Fibroblast of lung (primary cell): ENCODE measurements around the gene SIRT5. TPM values are rescaled to one million over a fixed set of nuclear protein-coding genes. Genes with fewer than 3 reads are reported as not detected.

Experiments used
- DNase-seq, 2 donors: peaks; one replicate each; pipeline versions ENCODE4 v3.0.0 to v3.0.0-alpha.2; 2010; ENCODE audit warnings: low read depth in 2 of 2
- H2AFZ ChIP-seq: 2 replicates; pipeline ENCODE4 v1.5.1; 2012; ENCODE audit warnings: low read length, control low read depth, inconsistent platforms
- H3K27ac ChIP-seq: 2 replicates; pipeline ENCODE4 v1.5.1; 2011; ENCODE audit warnings: low read length, control low read depth; ENCODE audit not compliant: insufficient read depth
- H3K27me3 ChIP-seq: 2 replicates; pipeline ENCODE4 v1.5.1; 2011; ENCODE audit warnings: mild to moderate bottlenecking, low read length; ENCODE audit not compliant: control insufficient read depth, insufficient read depth
- H3K36me3 ChIP-seq: 2 replicates; pipeline ENCODE4 v1.5.1; 2011; ENCODE audit warnings: low read length; ENCODE audit not compliant: control insufficient read depth, insufficient read depth
- H3K4me1 ChIP-seq: 2 replicates; pipeline ENCODE4 v1.5.1; 2011; ENCODE audit warnings: low read length; ENCODE audit not compliant: control insufficient read depth, insufficient read depth; ENCODE audit errors: extremely low read depth
- H3K4me2 ChIP-seq: 2 replicates; pipeline ENCODE4 v1.5.1; 2011; ENCODE audit warnings: low read length, control low read depth; ENCODE audit not compliant: insufficient read depth; ENCODE audit errors: extremely low read depth
- H3K4me3 ChIP-seq, 4 experiments: fragments of 200-600 bp in 1 of 4; sonication (generic) in 1 of 4; replicated peaks in 1 of 4; 2 replicates each; pipeline ENCODE4 v1.5.1; 2011 to 2016; ENCODE audit warnings: low read length in 4 of 4, low read depth in 3 of 4, mild to moderate bottlenecking in 3 of 4, control low read depth in 2 of 4, inconsistent platforms in 1 of 4, mixed read lengths in 1 of 4; ENCODE audit not compliant: insufficient read depth in 1 of 4; ENCODE audit errors: control extremely low read depth in 1 of 4
- H3K79me2 ChIP-seq: 2 replicates; pipeline ENCODE4 v1.5.1; 2012; ENCODE audit warnings: mild to moderate bottlenecking, low read length, inconsistent platforms; ENCODE audit not compliant: control insufficient read depth, insufficient read depth
- H3K9ac ChIP-seq: 2 replicates; pipeline ENCODE4 v1.5.1; 2011; ENCODE audit warnings: mild to moderate bottlenecking, low read length, control low read depth; ENCODE audit not compliant: insufficient read depth
- H3K9me3 ChIP-seq: 2 replicates; pipeline ENCODE4 v1.5.1; 2012; ENCODE audit warnings: low read depth, low read length; ENCODE audit not compliant: control insufficient read depth, insufficient read depth
- H4K20me1 ChIP-seq: 2 replicates; pipeline ENCODE4 v1.5.1; 2011; ENCODE audit warnings: low read length; ENCODE audit not compliant: control insufficient read depth, insufficient read depth; ENCODE audit errors: extremely low read depth
- EZH2 ChIP-seq: IDR thresholded peaks from 2 replicates; pipeline ENCODE4 v1.5.1; 2012; ENCODE audit warnings: low read length, control low read depth, mild to moderate bottlenecking; ENCODE audit errors: missing control alignments
- polyA plus RNA-seq, 2 donors: library from polyadenylated mRNA; depleted of rRNA in 1 of 2; stranded (reverse) in 1 of 2; unstranded in 1 of 2; fragments of >200 nt; gene quantifications; 2 replicates each; pipeline ENCODE4 v1.2.1, GENCODE V29; 2011 to 2012; ENCODE audit warnings: missing spikeins in 1 of 2
- total RNA-seq: library from RNA; depleted of rRNA; stranded (reverse); fragments of >200 nt; gene quantifications from 2 replicates; pipeline ENCODE4 v1.2.1, GENCODE V29; 2014
- TF ChIP-seq, protein P1 (sequence below), 2 donors: IDR thresholded peaks in 1 of 2; conservative IDR thresholded peaks in 1 of 2; 1 replicate in 1 of 2; 2 replicates in 1 of 2; pipeline ENCODE4 v1.5.1; 2011 to 2012; ENCODE audit warnings: low read length in 2 of 2, control low read depth in 1 of 2, inconsistent platforms in 1 of 2, low read depth in 1 of 2, mild to moderate bottlenecking in 1 of 2

Gene SIRT5
- total and polyA plus RNA-seq, 2 donors (not counting 1 experiment from before 2014, with no cell fraction given), result 4.4 to 13.5 TPM

DNA sequence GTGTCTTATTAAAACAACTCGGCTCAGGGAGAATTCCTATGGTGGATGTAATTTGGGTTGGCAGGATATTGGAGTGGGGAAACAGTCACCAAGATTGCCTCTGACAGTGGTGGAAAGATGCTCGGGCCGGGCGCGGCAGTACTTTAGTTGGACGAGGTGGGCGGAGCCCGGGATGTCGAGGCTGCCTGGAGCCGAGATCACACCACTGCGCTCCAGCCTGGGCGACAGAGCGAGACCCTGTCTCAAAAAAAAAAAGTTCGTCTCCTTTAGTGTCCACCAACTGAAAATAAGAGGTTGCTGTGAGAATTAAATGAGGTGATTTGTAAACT, 41.4 kb downstream of the SIRT5 start:
- Histone ChIP-seq H3K9ac (peak overlapping the region; percentile 85), H3K36me3 (no peaks in the 10 kb centered on the region), H3K4me2 (peak overlapping the region; percentile 96), H2AFZ (peak overlapping the region; percentile 55), H3K4me3 (peak overlapping the region; percentile 80 to 98 (median 96)), H3K4me1 (peaks cover 2% of the 10 kb centered on the region), H3K79me2 (peaks cover 24% of the 10 kb centered on the region), H3K27ac (peak overlapping the region; percentile 89), H3K9me3 (no peaks in the 10 kb centered on the region), H4K20me1 (no peaks in the 10 kb centered on the region), H3K27me3 (no peaks in the 10 kb centered on the region)
- TF ChIP-seq, protein P1, sequence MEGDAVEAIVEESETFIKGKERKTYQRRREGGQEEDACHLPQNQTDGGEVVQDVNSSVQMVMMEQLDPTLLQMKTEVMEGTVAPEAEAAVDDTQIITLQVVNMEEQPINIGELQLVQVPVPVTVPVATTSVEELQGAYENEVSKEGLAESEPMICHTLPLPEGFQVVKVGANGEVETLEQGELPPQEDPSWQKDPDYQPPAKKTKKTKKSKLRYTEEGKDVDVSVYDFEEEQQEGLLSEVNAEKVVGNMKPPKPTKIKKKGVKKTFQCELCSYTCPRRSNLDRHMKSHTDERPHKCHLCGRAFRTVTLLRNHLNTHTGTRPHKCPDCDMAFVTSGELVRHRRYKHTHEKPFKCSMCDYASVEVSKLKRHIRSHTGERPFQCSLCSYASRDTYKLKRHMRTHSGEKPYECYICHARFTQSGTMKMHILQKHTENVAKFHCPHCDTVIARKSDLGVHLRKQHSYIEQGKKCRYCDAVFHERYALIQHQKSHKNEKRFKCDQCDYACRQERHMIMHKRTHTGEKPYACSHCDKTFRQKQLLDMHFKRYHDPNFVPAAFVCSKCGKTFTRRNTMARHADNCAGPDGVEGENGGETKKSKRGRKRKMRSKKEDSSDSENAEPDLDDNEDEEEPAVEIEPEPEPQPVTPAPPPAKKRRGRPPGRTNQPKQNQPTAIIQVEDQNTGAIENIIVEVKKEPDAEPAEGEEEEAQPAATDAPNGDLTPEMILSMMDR (conservative IDR thresholded peaks at IDR 0.05 in 1 of 2, IDR thresholded peaks at IDR 0.05 in 1 of 2; ENCODE audit: low read depth in 1 of 2, low read length in 2 of 2), result no peak
- TF ChIP-seq EZH2, result no peak
- peak; percentile 44 to 45 for DNase-seq

DNA sequence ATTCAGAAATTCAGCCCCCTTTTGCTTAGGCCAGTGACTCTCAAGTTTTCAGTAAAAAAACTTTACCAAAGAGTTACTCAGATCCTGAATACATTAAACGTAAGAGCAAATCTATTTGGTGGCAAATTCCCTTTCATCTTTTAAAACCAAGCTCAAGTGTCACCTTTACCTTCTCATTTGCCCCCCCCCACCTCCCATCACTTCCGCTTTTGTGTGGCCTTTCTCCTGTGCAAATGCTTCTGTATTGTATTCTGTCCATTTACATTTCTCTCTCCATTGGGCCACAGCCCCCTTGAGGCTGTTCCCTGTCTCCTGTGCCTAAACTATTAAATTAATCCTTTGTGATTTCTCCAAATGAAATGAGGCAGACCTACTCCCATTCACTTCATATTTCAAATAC, 42.7 kb downstream of the SIRT5 start:
- no peaks in the 10 kb centered on the region for H3K9me3 ChIP-seq
- H3K27ac ChIP-seq, result no peak overlapping the region
- no peak overlapping the region for H3K9ac ChIP-seq
- H3K27me3 ChIP-seq, result no peaks in the 10 kb centered on the region
- H3K4me1 ChIP-seq, result peaks cover 2% of the 10 kb centered on the region
- TF ChIP-seq, protein P1 (conservative IDR thresholded peaks at IDR 0.05 in 1 of 2, IDR thresholded peaks at IDR 0.05 in 1 of 2; ENCODE audit: low read depth in 1 of 2, low read length in 2 of 2), result no peak
- TF ChIP-seq EZH2, result no peak
- peaks cover 2% of the 10 kb centered on the region for H3K36me3 ChIP-seq
- no peak for DNase-seq
- H4K20me1 ChIP-seq, result no peaks in the 10 kb centered on the region
- H3K4me2 ChIP-seq, result peak overlapping the region; percentile 96
- no peak overlapping the region for H2AFZ ChIP-seq
- peaks cover 24% of the 10 kb centered on the region for H3K79me2 ChIP-seq
- peak overlapping the region in 1 of 4 experiments; percentile 80 for H3K4me3 ChIP-seq

DNA sequence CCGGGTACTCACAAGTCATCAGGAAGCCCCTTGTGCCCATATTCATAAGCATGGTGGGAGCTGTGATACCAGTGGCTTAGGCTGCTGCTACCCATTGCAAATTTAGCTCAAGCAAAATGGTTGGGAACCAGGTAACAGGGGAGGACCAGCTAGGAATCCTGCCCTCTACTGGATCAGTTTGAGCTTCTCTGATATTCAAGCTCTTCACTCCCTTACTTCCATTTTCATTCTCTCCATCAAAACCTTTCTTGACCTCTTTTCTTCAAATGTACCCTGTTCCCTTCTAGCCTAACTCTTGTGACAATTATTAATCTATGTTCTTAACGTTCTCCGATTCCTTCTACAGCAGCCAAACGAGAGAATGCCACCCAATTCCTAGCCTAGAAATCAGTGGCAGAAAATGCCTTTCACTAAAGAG, 50.5 kb downstream of the SIRT5 start:
- Histone ChIP-seq H3K27me3 (no peaks in the 10 kb centered on the region), H3K27ac (no peak overlapping the region), H3K9me3 (no peaks in the 10 kb centered on the region), H3K4me1 (no peaks in the 10 kb centered on the region), H3K9ac (no peak overlapping the region), H4K20me1 (no peaks in the 10 kb centered on the region), H3K79me2 (no peaks in the 10 kb centered on the region), H3K4me3 (no peak overlapping the region), H2AFZ (no peak overlapping the region), H3K4me2 (no peak overlapping the region), H3K36me3 (peaks cover 5% of the 10 kb centered on the region)
- no peak for TF ChIP-seq EZH2
- TF ChIP-seq, protein P1 (conservative IDR thresholded peaks at IDR 0.05 in 1 of 2, IDR thresholded peaks at IDR 0.05 in 1 of 2; ENCODE audit: low read depth in 1 of 2, low read length in 2 of 2), result peak; percentile 37 to 60
- DNase-seq, result peak; percentile 34 to 44
